ENCODE measurements around the gene KIF5C.

DNA sequence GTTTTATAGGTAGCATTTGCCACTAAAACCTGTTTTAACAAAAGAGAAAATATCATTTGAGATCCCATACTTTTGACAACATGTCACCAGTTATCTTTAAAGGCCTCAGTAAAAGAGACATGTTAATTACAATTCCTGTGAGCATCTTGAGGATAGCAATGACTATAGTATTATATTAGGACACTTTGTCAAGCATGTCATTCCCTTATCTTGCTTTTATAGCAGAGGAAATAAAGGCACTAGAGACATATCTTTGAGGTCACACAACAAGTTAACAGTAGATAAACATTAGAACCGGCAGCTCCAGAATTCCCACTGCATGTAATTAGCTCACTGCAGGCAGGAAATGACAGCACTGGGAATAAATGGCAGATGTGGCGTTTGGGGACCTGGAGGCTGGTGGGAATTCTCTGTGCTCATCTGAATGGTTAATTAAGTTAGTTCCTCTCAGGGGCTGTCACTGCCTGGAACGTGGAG is 189.4 kb downstream of the KIF5C start:
- TF ChIP-seq, protein P1, sequence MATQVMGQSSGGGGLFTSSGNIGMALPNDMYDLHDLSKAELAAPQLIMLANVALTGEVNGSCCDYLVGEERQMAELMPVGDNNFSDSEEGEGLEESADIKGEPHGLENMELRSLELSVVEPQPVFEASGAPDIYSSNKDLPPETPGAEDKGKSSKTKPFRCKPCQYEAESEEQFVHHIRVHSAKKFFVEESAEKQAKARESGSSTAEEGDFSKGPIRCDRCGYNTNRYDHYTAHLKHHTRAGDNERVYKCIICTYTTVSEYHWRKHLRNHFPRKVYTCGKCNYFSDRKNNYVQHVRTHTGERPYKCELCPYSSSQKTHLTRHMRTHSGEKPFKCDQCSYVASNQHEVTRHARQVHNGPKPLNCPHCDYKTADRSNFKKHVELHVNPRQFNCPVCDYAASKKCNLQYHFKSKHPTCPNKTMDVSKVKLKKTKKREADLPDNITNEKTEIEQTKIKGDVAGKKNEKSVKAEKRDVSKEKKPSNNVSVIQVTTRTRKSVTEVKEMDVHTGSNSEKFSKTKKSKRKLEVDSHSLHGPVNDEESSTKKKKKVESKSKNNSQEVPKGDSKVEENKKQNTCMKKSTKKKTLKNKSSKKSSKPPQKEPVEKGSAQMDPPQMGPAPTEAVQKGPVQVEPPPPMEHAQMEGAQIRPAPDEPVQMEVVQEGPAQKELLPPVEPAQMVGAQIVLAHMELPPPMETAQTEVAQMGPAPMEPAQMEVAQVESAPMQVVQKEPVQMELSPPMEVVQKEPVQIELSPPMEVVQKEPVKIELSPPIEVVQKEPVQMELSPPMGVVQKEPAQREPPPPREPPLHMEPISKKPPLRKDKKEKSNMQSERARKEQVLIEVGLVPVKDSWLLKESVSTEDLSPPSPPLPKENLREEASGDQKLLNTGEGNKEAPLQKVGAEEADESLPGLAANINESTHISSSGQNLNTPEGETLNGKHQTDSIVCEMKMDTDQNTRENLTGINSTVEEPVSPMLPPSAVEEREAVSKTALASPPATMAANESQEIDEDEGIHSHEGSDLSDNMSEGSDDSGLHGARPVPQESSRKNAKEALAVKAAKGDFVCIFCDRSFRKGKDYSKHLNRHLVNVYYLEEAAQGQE (IDR thresholded peaks at IDR 0.05; ENCODE audit: insufficient read depth in 1 of 2, low read depth in 2 of 2, low read length in 1 of 2) = no peak
- TF ChIP-seq SIN3A (IDR thresholded peaks at IDR 0.05; ENCODE audit: borderline replicate concordance, insufficient read depth, low read depth, low read length) = no peak

All from Panc1 (cell line).